Stimulated activated CD8-positive, alpha-beta memory T cell treated with anti-CD3 and anti-CD28 coated beads, Interleukin-7, amount 100 ng/mL, for 48 hours (primary cell): Measurements from ENCODE around the gene R3HCC1L.
"Not testable (repeated sequence)": the region's sequence is repeated elsewhere in the genome, so short reads cannot be mapped to it uniquely, and the experiment has no call there.

Experiments
- DNase-seq, 2 donors: peaks; one replicate each; pipeline ENCODE4 v3.0.0-alpha.2; 2020; ENCODE audit warnings: low read depth in 1 of 2; ENCODE audit errors: extremely low read depth in 1 of 2

R3HCC1L gene

DNA sequence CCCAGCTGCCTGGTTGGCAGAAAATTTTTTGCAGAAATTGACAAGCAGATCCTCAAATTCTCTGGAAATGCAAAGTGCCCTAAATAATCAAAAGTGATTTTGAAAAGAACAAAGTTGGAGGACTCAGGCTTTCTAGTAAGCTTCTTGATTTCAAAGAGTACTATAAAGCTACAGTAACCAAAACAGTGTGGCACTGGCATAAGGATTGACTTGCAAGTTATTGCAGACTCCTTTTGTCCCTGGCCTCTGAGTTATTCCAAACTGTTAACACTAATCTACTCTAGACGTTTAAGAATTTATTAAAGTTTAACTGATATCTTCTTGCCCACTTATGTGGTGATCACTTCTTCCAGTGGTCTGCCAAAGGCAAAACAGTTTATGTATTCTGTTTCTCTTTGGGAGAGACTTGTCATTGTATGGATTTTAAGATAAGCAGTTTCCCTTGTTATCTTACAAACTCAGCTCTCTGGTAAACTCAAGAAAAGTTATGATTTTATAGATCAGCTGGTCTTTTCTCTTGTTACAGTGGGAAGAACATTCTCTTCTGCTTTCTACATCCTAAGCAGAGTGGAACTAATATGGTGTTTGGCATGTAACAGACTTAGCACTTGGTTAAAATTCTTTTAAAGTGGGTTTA, 92.2 kb downstream of the R3HCC1L start:
- no peak for DNase-seq

DNA sequence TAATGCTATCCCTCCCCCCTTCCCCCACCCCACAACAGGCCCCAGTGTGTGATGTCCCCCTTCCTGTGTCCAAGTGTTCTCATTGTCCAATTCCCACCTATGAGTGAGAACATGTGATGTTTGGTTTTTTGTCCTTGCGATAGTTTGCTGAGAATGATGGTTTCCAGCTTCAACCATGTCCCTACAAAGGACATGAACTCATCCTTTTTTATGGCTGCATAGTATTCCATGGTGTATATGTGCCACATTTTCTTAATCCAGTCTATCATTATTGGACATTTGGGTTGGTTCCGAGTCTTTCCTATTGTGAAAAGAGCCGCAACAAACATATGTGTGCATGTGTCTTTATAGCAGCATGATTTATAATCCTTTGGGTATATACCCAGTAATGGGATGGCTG, 93.3 kb downstream of the R3HCC1L start:
- not testable (repeated sequence) for DNase-seq

DNA sequence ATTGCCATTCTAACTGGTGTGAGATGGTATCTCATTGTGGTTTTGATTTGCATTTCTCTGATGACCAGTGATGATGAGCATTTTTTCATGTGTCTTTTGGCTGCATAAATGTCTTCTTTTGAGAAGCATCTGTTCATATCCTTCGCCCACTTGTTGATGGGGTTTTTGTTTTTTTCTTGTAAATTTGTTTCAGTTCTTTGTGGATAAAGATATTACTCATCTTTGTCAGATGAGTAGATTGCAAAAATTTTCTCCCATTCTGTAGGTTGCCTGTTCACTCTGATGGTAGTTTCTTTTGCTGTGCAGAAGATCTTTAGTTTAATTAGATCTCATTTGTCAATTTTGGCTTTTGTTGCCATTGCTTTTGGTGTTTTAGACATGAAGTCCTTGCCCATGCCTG, 93.8 kb downstream of the R3HCC1L start:
- not testable (repeated sequence) for DNase-seq

DNA sequence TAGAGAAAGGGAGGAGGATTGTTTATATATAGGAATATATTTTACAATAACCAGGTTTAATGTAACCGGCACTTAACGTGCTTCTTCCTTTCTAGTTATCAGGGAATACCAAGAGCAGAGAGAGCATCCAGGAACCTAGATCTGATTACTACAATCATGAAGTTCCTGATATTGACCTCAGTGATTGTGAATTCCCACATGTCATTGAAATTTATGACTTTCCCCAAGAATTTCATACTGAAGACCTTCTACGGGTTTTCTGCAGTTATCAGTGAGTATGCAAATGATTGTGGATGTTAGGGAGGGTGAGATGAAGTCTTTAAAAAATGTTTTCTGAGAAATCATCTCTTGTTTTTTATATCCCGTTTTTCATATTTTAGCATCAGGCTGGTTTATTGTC, 97.0 kb downstream of the R3HCC1L start:
- DNase-seq = no peak

DNA sequence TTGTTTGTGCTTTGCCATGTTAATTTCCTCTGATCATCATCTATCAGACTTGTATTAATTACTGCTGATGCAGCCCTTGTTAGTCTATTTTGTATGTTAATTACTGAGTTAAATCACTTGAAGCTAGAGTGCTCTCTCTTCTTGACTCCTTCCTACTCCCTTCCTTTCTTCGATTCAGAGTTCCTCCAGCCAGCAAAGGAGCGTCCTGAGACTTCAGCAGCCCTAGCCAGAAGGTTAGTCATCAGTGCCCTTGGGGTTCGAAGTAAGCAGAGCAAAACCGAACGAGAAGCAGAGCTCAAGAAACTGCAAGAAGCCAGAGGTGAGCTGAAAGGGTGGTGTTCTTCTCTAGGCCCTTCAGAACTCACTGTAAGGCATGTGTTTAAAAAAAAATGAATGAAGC, 101.4 kb downstream of the R3HCC1L start:
- DNase-seq = no peak

DNA sequence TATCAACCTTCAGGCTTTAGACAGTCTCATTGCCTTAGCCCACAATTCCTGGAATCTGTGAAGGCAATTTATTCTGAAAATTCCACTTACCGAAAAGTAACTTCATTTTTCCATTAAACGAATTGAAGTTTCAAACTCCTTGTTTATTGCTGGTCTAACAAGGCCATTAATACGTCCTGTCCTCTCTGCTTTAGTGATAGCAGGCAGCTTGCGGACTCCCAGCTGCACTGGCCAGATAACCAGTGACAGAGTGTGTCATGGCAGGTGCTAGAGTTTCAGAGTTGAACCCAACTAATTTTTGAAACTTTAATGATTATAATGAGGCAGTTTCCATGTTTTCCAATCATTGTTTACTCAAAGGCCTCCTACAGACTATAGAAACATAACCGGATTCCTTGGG, 102.4 kb downstream of the R3HCC1L start:
- no peak for DNase-seq

DNA sequence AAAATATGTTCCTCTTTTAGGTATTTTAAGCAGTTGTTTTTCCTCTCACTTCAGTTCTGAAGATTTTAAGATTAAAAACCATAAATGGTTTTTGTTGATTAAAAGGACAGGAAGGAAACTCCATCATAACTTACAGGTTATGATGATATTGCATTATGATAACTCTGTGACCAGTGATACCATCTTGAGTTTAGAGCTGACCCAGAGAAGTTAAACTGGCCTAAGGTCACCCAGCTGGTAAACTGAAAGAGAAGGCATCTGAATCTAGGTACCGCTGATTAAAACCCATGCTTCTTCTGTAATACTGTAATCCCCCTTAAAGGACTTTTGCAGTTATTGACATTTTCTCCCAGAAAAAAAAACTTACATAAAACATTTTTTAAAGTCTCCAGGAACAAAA, 103.9 kb downstream of the R3HCC1L start:
- no peak for DNase-seq

DNA sequence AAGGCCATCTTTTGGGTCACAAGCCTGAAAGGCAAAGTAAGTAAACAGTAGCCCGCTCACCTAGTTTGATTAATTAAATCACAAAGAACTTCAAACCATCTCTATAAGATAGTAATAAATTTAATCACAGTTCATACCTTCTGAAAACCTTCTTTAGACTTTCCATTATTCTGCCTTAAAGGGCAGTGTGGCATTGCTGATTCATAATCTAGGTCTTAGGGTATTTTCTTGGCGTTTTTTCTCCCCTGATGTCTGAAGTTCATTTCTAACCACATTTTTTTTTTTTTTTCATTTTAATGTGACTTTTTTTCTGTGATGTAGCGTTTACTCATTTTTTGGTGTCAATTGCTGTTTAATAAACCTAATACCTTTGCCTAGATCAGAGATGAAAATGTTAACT, 106.1 kb downstream of the R3HCC1L start:
- no peak for DNase-seq

DNA sequence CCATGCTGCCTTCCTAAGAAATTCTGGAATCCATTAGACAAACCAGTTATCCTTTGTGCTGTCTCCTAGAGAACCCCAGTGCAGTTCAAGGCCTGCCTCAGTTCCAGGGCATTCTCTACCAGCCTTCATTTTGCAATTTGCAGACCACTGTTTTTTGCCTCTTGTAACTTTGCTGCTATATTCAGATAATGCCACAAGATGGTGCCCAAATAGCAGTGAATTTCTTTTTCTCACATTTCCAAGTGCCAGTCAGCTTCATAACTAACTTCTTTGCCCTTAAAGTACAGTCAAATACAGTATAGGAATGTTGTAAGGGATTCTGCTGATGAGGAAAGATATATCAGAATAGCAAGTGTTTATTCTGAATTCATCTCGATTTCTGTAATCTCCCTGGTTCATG, 108.4 kb downstream of the R3HCC1L start:
- DNase-seq = no peak

DNA sequence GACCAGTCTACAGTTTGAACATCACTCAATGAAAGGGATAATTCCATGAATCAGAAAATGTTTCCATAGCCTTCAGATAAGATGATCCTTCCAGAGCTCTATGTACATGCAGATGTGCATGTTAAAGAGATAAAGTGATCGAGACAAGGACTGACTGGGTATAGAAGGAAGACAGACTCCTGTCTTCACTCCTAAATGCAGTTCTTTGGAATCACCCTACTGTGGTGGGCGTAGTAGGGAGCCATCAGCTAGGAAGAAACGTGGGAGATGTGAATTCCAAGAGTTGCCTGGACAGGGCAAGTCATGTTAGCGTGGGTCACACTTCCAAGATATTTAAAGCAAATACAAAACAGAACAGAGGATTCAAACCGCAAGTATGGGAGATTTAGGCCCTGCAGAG, 109.7 kb downstream of the R3HCC1L start:
- DNase-seq = no peak

DNA sequence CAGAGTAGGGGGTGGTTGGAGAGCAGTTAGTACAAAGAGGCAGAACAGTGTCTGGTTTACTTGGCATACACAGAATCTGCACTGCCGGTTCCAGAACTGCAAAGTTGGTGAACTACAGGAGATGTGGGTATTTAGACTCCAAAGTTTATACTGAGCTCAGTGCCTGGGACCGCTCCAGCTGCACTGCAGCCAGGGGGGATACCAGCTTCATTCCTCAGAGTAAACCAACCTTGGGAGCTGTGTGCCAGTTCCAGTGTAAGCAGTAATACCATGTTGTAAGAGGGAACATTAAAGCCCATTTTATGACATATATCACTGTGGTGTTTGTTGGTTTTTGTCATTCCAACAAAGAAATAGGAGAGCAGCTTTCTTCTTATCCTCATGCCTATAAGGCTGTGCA, 110.1 kb downstream of the R3HCC1L start:
- no peak for DNase-seq

DNA sequence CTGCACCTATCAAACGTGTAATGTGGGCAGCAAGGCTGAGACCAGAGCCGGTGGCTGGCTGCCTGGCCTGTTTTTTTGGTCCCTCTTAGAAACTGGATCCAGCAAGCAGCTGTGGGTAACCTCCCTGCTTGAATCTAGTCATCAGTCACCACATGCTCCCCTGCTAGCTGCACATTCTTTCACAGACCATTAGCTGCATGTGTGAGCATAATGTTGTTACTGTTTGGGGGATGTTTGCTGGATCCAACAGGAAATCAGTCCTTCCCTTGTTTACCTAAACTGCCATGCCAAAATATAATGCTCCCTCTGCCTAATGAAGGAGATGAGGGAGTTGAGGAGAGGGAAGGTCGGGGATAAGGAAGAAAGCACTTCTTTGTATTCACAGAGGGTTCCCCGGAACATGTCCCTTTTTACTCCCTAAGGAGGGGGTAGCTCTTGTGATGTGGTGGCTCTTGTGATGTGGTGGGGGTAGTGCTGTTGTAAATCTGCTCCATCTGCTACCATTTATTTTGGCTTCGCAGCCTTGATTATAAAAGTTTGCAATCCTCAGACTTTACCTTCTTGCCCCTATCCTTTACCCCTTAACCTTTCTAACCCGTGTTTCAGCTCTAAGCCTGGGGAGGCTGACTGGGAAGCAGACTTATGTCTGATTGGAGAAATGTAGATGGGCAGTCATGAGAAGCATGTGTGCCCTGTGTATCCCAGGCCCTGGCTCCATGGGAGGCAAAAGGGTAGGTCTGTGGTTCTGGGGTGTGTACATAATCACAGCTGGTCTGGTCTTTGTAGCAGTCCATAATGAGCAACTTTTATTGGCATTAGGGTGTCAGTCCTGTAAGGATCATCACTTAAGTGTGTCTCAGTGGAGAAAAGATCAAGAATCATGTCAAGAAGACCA, 112.7 kb downstream of the R3HCC1L start:
- DNase-seq = no peak

DNA sequence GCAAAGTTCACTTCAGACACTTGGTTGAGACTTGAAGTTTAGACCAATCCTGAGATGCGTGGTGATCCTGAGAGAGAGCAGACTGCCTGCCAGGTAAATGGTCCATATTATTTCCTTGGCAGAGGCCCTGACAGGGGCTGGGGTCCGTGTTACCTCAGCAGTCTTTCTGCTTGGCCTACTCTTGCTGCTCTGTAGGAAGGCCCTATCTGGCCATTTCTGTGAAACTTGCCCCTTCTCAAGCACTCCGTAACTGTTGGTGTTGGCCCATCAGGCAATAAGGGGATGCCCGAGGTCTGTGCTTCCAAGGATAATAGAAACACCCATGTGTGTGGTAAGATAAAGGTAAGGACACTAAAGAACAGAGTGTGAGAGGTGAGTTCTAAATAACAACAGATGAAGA, 113.6 kb downstream of the R3HCC1L start:
- no peak for DNase-seq

DNA sequence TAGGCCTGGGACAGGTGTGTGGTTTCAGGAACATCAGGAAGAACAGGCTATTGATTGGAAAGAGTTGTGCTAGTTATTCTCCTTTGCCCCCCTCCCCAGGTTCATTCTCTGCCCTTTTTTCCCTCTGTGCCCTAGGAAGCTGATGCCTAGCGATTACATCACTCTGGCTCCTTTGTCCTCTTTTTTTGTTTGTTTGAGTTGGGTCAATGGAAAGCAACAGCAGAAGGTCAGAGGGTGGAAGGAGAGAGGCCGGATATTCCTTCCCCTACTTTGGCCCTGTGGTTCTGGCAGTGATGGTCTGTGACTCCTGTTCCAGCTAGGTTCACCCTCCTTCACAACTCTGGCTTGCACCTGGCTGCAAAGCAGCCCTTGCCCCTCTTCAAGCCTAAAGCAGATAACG, 114.7 kb downstream of the R3HCC1L start:
- no peak for DNase-seq

DNA sequence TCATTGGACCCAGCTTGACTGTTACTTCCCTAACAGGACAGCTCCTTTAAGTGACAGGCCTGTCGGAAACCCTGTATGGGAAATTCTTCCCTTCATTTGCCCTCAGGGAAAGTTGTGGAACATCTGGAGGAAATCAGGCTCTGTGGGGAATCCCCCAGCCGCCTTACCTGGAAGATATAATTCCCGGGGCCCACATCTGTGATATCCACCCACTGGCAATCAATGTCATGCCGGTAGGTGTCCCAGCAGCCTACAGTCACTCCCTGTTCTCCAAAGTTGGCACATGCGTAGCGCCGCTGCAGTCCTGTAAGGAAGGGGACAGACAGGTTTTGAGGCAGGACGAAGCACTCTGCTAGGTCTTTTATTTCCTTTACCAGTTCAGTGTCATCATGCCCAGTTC, 116.9 kb downstream of the R3HCC1L start:
- DNase-seq = no peak

DNA sequence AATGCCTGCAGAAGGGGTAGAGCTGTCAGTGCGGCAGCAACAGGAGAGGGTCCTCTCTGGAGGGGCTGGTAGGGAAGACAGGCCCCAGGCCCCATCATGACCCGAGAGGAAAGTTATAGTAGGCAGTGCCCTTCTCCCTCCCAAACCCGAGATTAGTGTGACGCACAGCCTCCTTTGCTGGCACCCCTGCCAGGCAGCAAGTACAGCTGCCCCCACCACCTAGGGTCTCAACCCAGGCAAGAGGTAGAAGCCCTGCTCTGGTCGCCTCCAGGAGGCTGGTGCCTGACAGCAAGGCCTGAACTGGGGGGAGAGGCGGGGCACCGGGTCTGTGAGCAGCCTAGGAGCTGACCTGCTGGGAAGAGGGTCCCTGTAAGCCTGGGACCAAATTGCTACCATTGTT, 118.0 kb downstream of the R3HCC1L start:
- no peak for DNase-seq

DNA sequence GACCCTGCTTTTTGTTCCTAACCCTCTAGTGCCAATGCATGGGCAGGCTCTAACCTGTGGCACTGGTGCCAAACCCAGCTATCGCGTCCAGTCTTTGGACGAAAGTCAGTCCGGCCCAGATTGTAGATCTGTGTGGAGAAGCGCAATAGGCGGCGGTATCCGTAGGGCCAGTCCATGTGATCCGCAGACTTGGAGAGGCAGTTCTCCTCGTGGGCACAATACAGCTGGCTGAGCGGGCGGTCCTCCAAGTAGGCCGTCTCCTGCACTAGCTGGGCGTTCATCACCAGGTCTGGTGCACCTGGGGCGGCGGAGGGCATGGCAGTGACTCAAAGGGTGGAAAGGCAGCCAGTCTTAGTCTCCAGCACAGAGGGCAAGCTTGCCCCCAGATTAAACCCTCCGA, 119.0 kb downstream of the R3HCC1L start:
- no peak for DNase-seq

DNA sequence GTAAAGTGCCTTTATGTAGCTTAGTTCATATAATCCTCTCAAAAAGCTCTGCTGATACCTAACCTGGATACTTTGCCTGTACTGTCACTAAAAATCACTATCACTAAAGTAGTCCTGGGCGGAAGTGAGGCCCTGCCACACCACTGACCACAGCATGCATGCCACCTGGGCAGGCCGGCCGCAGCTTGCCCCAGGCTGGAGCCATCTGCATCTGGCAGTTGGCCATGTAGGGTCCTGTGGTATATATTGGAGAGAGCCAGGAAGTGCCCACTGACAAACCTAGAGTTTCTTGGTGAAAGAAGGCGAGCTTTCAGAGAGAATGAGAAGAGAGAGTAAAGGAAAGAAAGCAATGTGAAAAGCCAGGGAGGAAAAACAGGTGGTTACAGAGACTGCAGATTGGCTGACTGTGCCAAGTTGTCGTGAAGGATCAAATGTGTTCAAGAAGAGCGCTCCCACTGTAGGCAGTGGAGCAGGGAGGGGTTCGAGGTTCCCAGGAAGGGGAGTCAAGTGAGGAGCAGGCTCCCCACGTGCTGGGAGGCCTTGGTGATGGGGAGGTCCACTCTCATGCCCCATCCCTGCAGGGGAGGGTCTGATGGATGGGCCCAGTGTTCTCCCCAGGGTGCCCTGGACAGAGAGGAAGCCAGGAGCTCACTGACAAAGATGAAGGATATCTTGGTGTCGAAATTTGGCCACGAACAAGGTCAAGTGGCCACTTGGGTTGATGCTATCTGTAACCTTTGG, 119.9 kb downstream of the R3HCC1L start:
- no peak for DNase-seq

DNA sequence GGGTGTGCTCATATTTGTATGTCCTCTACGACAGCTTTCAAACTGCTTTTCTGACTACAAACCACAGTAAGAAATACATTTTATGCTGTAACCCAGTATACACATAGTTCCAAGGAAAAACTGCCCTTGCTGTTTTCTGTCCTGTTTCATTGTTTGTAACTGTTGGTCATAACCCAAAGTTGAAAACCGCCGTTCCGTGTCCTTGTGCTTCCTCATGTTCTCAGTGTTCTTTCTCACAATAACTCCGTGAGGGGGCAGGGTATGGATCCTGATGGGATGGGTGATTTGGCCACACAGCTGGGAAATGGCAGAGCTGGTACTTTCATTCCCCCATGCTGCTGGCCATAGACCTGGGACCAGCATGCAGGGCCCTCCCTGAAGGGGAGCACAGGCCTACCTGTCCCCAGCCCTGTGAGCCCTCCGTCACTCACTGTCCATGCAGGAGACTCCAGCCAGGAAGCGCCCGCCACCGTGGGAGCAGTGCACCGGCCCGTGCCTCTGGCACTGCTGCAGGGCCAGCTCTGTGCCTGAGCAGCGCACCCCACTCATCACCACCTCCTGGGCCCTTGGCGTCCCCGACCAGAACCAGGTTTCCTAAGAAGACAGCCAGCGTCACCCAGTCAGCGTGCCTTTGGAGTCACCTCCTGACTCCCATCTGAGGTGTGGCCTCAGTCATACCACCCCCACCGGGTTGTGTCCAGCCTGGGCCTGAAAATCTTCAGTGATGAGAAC, 120.9 kb downstream of the R3HCC1L start:
- no peak for DNase-seq

DNA sequence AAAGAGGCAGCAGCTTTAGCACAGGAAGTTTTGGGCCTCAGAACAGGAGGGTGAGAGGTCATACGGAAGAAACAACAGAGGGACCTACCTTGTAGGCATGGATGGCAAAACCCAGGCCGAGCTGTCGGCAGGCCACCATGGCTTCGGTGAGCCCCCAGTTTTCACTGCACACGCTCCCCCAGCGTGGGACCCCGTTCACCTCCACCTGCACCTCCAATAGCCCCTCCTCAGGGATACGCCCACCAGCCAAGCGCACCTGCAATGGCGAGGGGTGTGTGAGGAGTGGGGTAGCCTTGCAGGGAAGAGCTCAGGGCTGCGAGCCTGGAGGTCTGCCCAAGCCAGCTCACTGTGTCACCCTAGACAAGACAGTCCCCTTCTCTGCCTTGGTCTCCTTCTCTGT, 122.2 kb downstream of the R3HCC1L start:
- no peak for DNase-seq

DNA sequence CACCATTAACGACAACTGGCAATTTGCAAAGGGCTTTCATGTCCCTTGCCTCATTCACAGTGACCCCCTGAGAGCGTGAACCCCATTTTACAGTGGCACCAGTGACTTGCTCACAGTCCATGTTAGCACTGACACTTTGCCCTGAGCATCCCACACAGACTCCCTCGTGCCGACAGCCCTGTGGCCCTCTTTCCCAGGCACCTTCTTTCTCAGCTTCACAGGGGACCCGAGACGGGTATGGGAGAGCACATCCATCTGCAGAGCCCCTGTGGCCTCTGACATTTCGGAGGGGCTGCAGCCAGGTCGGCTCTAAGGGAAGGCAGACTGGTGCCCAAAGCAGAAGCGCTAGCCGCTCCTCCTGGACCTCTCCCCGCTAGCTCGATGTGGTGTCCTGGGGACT, 122.7 kb downstream of the R3HCC1L start:
- no peak for DNase-seq
